ENCODE data around the gene ZNF526.

GRCh38 chr19:42224940-42225717 lies 5.0 kb downstream of the ZNF526 start:
- TF ChIP-seq, protein P1, sequence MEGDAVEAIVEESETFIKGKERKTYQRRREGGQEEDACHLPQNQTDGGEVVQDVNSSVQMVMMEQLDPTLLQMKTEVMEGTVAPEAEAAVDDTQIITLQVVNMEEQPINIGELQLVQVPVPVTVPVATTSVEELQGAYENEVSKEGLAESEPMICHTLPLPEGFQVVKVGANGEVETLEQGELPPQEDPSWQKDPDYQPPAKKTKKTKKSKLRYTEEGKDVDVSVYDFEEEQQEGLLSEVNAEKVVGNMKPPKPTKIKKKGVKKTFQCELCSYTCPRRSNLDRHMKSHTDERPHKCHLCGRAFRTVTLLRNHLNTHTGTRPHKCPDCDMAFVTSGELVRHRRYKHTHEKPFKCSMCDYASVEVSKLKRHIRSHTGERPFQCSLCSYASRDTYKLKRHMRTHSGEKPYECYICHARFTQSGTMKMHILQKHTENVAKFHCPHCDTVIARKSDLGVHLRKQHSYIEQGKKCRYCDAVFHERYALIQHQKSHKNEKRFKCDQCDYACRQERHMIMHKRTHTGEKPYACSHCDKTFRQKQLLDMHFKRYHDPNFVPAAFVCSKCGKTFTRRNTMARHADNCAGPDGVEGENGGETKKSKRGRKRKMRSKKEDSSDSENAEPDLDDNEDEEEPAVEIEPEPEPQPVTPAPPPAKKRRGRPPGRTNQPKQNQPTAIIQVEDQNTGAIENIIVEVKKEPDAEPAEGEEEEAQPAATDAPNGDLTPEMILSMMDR (IDR thresholded peaks at IDR 0.05), result no peak
- no peak for TF ChIP-seq EZH2 (IDR thresholded peaks at IDR 0.05)

Data from neural progenitor cell (in vitro differentiated cells).